HG03378 (cell line): ENCODE results near the gene MTX2.

ENCODE experiments used
- ATAC-seq: cut with Tn5 transposase; IDR thresholded peaks from one replicate; pipeline ENCODE4 v1.9.1; 2021; ENCODE audit warnings: mild to moderate bottlenecking, moderate library complexity; ENCODE audit not compliant: unreplicated experiment

MTX2 gene

GRCh38 chr2:176269319-176270099, at the start of gene MTX2:
MTX2 (plus strand) TSS chr2:176269442; CDS start chr2:176269630, 188 bp downstream.
- peak; percentile 90 for ATAC-seq

GRCh38 chr2:176227874-176228273, 41.4 kb upstream of the MTX2 start:
- ATAC-seq: no peak

GRCh38 chr2:176234156-176234555, 35.1 kb upstream of the MTX2 start:
- no peak for ATAC-seq

- ATAC-seq: no peak
Measured at GRCh38 chr2:176234940-176235339, 34.3 kb upstream of the MTX2 start.

- no peak for ATAC-seq
Measured at GRCh38 chr2:176237456-176237855, 31.8 kb upstream of the MTX2 start.

GRCh38 chr2:176239031-176239430, 30.2 kb upstream of the MTX2 start:
- ATAC-seq: no peak

- ATAC-seq: no peak
Measured at GRCh38 chr2:176240301-176240700, 28.9 kb upstream of the MTX2 start.

- no peak for ATAC-seq
Measured at GRCh38 chr2:176242276-176242675, 27.0 kb upstream of the MTX2 start.

- ATAC-seq: no peak
Measured at GRCh38 chr2:176246331-176246730, 22.9 kb upstream of the MTX2 start.

GRCh38 chr2:176247859-176248258, 21.4 kb upstream of the MTX2 start:
- ATAC-seq: no peak

GRCh38 chr2:176251928-176252327, 17.3 kb upstream of the MTX2 start:
- no peak for ATAC-seq

- ATAC-seq: no peak
Measured at GRCh38 chr2:176260689-176261088, 8.6 kb upstream of the MTX2 start.

- no peak for ATAC-seq
Measured at GRCh38 chr2:176261136-176261535, 8.1 kb upstream of the MTX2 start.

GRCh38 chr2:176268976-176269318, 295 bp upstream of the MTX2 start:
- peak; percentile 28 for ATAC-seq

GRCh38 chr2:176270100-176270750, 983 bp downstream of the MTX2 start:
- no peak for ATAC-seq

- no peak for ATAC-seq
Measured at GRCh38 chr2:176272870-176273459, 3.7 kb downstream of the MTX2 start.

GRCh38 chr2:176278927-176279326, 9.7 kb downstream of the MTX2 start:
- ATAC-seq: no peak

- ATAC-seq: no peak
Measured at GRCh38 chr2:176280156-176280555, 10.9 kb downstream of the MTX2 start.

- no peak for ATAC-seq
Measured at GRCh38 chr2:176280867-176281658, 11.8 kb downstream of the MTX2 start.

- ATAC-seq: no peak
Measured at GRCh38 chr2:176283291-176284068, 14.2 kb downstream of the MTX2 start.
